Fibroblast of the aortic adventitia (primary cell): Measurements from ENCODE around the gene KCNJ4. TPM values are rescaled to one million over a fixed set of nuclear protein-coding genes. Genes with fewer than 3 reads are reported as not detected.
A peak's percentile ranks its signal among the peaks of the same experiment; 100 is the strongest.

ENCODE experiments used
- DNase-seq: peaks from one replicate; pipeline ENCODE4 v3.0.0-alpha.2; 2010; ENCODE audit warnings: low read depth
- H3K4me3 ChIP-seq: 2 replicates; pipeline ENCODE4 v1.5.1; 2011; ENCODE audit warnings: low read depth, mild to moderate bottlenecking, control low read depth, low read length, moderate library complexity
- total RNA-seq: library from RNA; depleted of rRNA; stranded (reverse); fragments of >200 nt; gene quantifications from 2 replicates; pipeline ENCODE4 v1.2.3, GENCODE V29; 2012; ENCODE audit warnings: low replicate concordance
- TF ChIP-seq, protein P1 (sequence below): IDR thresholded peaks from 2 replicates; pipeline ENCODE4 v1.5.1; 2011; ENCODE audit warnings: mild to moderate bottlenecking, low read length, control low read depth, inconsistent platforms; ENCODE audit not compliant: insufficient read depth

KCNJ4 gene
- total RNA-seq, 1 donor, result not detected

GRCh38 chr22:38467438-38467903, 12.5 kb upstream of the KCNJ4 start:
- TF ChIP-seq, protein P1, sequence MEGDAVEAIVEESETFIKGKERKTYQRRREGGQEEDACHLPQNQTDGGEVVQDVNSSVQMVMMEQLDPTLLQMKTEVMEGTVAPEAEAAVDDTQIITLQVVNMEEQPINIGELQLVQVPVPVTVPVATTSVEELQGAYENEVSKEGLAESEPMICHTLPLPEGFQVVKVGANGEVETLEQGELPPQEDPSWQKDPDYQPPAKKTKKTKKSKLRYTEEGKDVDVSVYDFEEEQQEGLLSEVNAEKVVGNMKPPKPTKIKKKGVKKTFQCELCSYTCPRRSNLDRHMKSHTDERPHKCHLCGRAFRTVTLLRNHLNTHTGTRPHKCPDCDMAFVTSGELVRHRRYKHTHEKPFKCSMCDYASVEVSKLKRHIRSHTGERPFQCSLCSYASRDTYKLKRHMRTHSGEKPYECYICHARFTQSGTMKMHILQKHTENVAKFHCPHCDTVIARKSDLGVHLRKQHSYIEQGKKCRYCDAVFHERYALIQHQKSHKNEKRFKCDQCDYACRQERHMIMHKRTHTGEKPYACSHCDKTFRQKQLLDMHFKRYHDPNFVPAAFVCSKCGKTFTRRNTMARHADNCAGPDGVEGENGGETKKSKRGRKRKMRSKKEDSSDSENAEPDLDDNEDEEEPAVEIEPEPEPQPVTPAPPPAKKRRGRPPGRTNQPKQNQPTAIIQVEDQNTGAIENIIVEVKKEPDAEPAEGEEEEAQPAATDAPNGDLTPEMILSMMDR, result no peak
- peak overlapping the region; percentile 99 for H3K4me3 ChIP-seq
- no peak for DNase-seq

DNA sequence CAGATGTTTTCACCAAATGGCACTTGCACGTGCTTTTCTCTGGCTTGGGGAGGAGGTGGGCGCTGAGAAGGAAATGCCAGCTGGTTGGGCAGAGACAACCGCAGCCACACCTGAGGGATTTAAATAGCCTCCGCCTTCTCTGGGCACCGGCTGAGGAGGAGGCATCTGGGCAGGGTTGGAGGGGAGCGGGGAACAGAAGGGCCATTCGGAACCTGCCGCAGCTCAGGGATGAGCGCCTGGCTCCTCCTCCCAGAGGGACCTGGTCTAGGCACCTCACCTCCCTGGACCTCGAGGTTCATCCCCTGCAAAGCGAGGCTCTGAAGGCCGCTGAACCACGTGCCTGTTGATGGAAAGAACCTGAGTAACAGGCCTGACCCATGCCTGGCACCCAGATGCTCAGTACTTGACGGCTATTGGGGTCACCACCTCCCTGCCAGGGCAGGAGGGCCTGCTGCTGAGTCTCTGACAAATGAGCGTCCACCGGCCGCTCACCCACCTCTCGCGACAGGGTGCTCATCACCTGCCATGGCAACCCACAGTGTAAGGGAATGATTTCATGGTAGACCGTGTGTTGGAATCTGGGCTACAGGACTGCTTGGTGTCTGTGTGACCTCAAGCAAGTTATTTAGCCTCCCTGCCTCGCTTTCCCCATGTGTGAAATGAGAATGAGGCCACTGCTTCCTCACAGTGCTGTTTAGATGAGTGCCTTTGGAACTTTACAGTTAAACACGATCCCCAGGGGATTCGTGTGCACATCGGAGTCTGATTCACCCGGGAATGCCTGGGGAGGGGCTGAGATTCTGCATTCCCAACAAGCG, 10.9 kb upstream of the KCNJ4 start:
- no peak overlapping the region for H3K4me3 ChIP-seq
- TF ChIP-seq, protein P1, result no peak
- DNase-seq, result no peak

GRCh38 chr22:38464992-38465672, 10.1 kb upstream of the KCNJ4 start:
- no peak overlapping the region for H3K4me3 ChIP-seq
- TF ChIP-seq, protein P1, result no peak
- no peak for DNase-seq

DNA sequence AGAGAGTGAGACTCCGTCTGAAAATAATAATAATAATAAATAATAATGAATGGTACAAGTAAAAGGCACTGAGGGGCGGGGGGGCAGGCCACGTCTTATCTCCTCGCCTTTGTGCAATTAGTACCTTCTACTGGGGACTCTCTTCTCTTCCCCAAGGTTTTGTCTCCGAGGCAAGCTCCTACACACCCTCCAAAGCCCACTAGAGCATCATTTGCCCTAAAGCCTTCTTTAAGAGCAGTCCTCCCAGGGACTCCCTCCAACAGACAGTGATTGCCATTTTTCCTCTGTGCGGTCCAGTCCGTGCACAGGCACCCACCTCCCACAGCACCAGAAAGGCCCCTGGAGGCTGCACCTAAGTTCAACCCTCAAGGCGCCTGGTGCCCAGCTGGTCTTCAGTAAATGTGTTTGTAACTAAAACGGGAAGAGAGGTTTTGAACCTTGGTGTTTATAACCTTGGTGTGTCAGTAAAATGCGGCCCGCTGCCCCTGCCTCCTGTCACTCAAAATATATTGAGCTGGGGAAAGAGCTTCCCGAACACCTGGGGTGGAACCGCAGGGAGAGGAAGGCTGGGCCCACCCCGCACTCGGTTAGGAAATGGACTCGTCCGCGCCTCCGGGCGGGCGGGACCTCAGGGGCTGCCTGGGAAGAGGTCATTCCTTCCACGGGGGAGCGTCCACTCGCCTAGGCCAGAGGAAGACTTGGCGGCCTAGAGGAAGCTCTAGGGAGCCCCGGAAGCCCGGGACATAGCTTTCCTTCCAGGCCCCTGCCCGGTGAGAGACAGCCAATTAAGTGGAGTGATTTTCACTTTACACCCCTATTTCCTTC, 8.2 kb upstream of the KCNJ4 start:
- TF ChIP-seq, protein P1, result no peak
- DNase-seq, result no peak
- H3K4me3 ChIP-seq, result no peak overlapping the region

DNA sequence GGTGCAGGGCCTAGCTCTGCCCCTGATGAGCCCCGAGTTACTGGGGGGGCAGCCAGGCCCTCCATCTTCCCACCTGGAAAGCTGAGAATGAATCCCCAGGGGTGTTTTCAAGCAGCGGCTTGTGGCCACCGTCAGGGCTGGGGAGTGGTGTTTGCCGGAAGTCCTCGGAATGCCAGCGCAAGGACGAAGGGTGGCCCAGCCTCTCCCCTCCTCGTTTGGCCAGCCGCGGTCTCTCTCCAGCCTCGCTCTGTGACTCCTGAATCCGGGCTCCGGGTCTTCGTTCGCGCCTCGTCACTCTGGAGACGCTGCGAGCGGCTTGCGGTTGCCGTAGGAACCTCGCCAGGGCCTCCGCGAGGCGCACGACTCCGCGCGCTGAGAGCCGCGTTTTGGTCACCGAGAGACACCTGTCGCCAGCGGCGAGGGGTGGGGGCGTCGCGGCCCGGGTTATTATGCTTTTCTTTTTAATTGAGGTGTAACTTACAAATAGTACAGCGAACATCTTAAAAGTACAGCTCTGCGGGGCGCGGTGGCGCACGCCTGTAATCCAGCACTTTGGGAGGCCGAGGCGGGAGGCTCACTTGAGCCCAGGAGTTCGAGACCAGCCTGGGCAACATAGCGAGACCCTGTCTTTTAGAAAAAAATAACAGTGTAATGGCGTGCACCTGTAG, 6.5 kb upstream of the KCNJ4 start:
- TF ChIP-seq, protein P1, result no peak
- H3K4me3 ChIP-seq, result peak overlapping the region; percentile 13
- peak; percentile 79 for DNase-seq

DNA sequence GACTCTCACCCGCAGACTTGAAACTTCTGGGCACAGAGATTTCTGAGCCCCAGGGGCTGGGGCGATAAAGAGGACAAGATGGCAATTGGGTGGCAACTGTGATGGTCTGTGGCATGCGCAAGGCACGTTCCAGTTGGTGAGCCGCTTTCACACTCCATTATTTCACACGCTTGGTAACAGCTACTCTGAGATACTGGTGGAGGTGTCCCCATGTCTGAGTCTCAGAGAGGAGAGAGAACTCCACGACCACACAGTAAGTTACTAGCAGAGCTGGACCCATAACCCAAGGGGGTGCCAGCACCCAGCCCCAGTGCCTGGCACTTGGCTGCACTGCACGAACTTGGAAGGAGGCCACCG, 6.0 kb upstream of the KCNJ4 start:
- H3K4me3 ChIP-seq, result no peak overlapping the region
- TF ChIP-seq, protein P1, result no peak
- no peak for DNase-seq
